ENCODE measurements around the gene FBXL14.

Gene FBXL14, protein sequence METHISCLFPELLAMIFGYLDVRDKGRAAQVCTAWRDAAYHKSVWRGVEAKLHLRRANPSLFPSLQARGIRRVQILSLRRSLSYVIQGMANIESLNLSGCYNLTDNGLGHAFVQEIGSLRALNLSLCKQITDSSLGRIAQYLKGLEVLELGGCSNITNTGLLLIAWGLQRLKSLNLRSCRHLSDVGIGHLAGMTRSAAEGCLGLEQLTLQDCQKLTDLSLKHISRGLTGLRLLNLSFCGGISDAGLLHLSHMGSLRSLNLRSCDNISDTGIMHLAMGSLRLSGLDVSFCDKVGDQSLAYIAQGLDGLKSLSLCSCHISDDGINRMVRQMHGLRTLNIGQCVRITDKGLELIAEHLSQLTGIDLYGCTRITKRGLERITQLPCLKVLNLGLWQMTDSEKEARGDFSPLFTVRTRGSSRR

DNA sequence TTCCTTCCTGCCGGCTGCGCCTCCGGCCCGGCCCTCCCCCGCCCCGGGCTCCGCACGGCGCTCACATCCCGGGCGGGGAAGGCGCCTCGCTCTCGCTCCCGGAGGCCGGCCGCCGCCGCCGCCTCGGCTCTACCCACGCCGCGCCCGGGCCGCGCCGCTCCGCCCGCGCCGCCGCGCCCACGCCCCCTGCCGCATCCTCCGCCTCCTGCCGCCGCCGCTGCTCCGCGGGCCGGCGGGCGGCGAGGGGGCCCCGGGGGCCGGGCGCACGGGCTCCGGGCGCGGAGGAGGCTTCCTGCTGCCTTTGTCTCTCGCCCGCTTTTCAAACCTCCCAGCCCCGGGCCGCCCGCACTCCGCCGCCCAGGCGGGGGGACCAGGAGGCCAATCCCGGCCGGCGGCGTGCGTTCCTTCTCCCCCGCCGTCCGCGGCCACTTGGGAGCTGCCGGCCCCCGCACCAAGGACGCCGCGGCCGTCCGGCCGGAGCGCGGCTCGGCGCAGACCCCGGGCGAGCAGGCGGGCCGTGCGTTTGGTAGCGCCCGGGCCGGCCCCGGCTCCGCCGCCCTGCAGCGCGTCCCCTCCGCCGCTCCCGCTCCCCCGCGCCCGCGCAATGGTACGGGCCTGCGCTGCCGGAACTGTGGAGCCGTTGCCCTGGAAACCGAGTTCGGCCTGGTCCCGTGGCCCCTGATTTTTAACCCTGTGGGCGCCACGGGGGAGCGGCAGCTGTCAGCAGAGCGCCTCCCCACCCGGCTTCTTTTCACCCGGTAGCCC, at the start of gene FBXL14:
Gene FBXL14 (minus strand): TSS at position 321 of the 765 bp plus-strand sequence. CDS start 515 bp downstream, outside the sequence.
- peak; percentile 100 for DNase-seq

DNA sequence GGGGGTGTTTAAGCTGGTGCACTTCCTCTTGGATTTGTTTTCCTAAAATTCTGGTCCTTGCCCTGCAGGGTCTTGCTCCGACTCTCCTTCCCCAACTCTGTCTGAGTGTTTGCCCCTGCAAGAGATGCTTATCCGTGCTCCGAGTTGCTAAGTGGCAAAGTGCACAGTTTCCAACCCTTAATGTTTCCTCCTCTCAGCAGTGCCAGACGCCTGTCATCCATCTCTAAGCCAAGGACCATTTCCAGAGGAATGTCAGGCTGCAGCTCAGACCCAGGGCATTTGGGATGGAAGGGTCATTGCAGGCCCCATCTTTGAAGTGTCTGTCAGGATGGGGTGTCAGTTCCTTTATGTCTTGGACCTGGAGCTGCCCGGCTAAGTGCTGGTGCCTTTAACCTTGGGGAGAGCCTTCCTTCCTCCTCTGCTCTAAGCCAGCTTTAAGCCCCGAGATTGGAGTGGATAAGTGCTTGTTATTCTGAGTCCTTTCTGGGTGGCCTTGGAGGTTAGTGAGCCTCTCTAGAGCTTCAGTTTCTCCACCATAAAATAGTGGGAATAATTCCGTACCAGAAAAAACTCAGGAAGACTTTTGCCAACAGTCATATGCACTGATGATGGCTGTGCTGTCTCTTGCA, 49.6 kb upstream of the FBXL14 start:
- DNase-seq = no peak

DNA sequence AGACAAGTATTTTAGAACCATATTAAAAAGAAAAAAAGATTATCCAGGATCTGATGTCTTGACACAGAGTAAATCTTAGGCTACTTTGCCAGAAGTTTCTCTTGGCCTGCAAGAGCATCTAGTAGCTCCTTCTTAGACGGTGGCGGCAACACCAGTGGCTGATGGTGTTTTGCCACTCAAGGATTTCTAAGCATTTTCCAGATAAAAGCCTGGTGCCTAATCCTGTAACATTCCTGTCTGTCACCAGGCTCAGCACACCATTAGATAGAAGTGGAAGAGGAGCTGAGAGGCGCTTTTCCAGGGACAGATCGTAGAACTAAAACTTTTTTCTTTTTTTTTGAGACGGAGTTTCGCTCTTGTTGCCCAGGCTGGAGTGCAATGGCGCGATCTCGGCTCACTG, 48.7 kb upstream of the FBXL14 start:
- DNase-seq = no peak

DNA sequence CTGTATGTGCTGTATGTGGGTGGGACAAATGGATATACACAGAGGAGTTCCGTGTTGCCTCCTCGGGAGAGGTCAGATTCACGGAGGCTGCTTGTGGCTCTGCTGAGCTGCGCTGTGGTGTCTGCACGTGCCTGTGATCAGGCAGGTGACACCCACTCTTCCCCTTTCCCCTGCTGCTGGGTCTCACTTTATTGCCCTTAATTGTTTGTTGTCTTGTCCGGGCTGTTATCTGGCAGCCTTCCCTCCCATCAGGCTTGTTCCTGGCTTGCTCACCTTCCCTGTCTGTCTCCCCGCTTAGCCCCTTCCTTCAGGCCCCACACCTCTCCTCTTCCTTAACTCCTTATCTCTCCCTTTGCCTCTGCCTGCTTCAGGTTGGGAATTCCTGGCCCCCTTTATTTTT, 48.1 kb upstream of the FBXL14 start:
- no peak for DNase-seq

DNA sequence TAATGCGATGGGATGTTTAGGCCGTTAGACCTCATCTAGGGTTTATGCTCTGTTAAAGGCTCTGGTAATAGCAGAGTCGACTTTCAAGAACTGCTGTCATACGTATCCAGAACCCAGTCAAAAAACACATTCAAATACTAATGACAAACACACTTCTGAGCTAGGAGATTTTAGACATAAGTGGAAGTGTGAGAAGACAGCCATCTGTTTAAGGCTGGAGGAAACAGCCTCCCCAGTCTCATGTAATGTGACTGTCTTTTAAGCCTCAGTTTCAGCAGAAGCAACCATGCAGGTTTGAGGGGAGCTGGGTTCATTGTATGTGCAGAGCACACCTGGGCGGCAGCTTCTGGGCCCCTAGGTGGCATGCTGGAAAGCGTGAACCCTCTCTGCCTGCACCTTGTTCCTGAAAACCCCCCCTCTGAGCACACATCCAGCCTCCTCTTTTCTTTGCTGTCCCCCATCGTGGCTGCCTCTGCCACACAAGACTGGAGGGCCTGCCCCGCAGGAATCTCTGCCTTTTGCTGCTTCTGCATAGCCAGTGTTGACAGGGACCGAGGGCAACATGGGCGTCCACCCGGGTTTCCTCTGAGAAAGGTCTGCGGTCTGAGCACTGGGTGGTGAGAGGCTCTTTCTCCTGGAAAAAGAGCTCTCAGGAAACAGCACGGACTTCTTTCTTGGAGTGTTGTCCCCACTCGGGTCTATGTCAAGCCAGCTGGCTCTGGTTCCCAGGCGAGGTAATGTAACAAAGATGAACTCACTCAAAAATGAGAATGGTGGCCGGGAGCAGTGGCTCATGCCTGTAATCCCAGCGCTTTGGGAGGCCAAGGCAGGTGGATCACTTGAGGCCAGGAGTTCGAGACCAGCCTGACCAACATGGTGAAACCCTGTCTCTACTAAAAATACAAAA, 46.2 kb upstream of the FBXL14 start:
- DNase-seq = peak; percentile 77

DNA sequence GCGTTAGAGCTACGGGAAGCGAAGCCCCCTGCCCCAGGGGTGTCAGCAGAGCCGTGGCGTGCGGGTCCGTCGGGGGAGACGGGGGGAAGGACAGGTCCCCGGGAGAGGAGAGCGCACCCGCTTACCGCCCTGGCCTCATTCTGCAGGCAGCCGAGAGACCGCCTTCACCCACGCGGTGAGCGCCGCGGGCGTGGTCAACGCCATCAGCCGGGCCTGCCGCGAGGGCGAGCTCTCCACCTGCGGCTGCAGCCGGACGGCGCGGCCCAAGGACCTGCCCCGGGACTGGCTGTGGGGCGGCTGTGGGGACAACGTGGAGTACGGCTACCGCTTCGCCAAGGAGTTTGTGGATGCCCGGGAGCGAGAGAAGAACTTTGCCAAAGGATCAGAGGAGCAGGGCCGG, 45.2 kb upstream of the FBXL14 start:
- peak; percentile 96 for DNase-seq

DNA sequence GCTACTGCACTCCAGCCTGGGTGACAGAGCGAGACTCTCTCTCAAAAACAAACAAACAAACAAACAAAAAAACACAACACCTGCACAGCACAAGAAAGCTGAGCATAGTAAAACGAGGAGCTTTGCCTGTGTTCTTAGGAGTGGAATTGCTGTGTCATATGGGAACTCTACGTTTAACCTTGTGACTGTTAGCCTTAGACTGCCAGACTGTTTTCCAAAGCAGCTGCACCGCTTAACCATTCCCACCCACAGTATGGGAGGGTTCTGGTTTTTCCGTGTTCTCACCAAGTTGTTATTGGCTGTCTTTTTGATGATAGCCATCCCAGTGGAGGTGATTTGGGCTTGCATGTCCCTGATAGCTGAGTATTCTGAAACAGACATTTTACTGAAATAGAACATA, 43.8 kb upstream of the FBXL14 start:
- no peak for DNase-seq

DNA sequence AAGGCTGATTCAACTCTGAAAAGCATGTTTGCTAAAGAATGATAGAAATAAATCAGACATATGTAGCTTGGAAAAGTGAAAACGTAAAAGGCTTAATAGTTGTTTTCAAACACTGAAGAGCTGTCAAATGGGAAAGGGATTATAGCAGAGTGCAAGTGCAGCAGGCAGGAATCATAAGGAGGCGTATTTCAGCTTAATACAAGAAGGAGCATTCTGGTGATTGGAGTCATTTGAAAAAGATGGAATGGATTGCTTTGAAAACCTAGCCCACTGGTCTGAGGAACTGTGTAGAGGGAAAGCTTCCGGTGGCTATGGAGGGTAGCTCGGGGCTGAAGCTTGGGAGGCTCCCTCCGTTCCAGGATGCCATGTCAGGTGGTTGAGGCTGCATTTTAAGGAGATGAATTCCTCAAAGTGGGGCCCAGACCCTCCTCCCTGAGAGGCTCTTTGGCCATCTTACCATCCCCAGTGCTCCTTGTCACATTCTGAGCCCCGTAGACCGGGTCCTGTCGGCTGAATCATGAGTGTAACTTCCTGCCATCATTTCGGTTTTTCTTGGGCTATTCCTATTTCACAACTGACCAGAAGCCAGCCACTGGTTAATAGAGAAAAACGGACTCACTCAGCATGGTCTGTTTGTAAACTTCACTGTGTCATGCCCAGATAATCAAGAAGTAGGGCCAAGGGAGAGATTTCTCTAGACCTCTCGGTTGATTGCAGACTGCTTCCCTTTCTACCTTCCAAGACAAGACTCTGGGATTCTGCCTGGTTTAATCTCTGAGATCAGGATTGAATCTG, 41.1 kb upstream of the FBXL14 start:
- no peak for DNase-seq

DNA sequence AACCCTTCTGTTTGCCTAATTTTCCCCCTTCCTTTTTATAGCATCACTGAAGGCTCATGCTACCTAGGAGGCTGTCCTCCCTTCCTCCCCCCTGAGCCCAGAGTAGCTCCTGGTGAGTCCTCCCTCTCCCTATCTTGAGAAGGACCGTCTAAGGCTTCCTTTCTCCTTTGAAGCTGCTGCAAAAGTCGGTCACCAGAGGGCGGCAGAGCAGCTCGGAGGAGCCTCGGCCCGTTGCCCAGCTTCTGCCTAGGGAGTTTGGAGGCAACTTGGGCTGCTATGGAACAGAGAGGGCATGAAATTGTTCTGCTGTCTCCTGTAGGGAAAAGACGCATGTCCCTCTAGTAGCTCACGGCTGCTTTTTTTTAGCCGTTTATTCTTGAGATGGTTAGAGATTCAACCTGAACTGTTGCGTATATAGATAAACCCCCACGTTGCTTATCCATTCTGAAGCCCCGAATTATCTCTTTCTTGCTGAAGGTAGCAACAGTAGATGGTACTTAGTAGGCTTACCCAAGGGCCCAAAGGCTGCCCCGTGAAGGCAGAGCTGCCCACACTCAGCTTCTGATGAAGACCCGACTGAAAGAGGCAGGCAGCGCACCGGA, 40.3 kb upstream of the FBXL14 start:
- peak; percentile 94 for DNase-seq

DNA sequence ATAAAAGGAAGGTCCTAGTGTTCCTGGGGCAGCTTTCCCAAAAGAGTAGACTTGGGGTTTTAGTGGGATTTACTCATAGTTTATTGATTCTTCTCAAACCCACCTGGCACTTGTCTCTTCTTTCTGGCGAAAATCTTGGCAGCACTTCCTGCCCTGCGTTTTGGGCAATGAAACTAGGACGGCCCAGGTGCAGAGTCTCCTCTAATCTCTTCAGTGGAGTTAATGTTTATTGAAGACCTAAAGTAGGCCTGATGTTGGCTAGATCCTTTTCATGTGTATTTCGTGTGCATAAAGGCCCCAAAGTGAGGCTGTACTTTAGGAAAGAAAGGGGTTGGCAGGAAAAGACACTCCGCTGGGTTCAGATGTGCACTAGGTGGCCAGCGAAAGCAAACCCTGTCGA, 39.8 kb upstream of the FBXL14 start:
- no peak for DNase-seq

DNA sequence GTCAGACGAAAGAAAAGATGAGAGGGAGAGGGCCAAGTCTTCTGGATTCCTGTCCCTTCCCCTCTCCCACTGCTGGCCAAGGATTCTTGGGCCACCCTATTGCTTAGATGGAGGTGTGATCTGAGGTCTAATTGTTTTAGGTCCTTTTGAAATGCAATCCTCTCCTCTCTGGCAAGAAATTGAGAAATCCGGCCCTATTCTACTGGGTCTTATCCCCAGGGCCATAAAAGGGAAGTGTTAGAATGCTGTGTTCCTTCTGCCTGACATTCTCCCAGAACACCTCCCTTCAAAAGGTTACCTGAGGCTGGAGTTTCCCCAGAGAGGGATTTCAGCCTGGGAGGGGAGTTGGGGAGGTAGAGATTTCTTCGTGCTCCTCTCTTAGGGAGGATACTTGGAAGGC, 39.1 kb upstream of the FBXL14 start:
- no peak for DNase-seq

DNA sequence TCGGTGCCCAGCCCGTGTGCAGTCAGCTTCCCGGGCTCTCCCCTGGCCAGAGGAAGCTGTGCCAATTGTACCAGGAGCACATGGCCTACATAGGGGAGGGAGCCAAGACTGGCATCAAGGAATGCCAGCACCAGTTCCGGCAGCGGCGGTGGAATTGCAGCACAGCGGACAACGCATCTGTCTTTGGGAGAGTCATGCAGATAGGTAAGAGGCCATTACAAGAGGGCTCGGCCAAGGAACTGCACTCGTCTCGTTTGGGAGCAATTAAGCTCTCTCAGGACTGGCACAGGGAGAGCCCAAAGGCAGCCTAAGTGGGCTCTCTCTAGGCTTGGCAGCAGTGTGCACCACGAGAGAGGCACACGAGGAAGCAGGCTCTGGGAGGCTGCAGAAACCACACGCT, 38.3 kb upstream of the FBXL14 start:
- DNase-seq = no peak

DNA sequence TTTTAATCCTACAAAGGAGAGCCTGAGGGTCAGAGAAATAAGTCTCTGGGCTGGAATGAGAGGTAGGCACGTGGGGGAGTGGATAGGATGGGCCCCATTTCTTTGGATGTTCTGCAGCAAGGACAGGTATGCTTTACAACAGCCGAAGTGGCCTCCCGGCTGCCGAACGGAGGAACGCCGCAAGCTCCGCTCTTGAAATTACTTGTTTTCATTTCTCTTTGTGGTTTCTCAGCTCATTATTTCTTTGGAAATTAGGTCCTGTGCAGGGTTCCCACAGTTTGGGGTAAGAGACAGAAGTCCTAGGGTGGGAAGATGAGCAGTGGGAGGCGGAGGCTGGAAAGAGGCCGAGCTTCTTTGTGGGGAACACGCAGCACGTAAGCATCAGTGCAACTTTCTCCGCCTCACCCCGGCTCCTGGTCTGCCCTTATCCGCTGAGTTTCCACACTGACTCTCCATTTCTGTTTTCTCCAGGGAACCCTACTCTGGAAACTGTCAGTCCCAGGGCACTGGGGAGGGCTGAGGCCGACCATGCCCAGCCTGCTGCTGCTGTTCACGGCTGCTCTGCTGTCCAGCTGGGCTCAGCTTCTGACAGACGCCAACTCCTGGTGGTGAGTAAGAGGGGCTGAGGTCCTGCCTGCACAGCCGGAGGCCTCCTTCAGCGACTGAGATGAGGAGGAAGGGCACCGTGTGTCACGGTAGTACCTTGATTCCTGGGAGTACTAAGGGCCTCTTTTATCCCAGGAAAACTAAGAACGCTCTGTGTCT, 36.6 kb upstream of the FBXL14 start:
- DNase-seq = peak; percentile 66

DNA sequence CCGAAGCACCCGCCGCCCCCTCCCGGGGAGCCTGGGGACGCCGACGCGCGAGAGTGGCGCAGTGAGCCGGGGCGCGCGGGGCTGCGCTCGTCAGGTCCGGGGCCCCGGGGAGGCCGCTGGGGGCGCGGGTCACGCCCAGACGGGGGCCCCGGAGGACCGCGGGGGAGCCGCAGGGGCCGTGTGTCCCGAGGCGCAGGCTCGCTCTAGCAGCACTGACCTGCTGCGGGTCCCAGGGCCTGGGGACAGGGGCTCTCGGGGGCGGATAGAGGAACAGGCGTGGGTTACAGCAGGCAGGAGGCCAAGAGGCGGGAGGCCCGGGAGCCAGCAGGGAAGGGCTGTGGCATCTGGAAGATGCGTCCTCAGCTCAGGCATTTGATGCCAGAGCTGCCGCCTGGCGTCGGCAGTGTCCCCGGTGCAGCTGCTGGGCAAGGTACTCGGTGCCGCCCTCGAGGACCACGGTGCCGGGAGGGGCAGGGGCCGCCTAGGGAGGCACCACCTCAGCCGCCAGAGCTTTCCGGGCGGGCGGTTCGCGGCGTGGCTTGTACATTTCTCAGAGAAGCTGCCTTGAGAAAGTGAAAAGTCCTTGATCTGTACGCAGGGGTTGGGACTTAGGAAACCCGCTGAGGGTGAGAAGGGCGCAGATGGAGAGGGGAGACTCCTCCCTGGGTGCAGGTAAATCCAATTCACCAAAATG, 35.9 kb upstream of the FBXL14 start:
- DNase-seq = peak; percentile 85

DNA sequence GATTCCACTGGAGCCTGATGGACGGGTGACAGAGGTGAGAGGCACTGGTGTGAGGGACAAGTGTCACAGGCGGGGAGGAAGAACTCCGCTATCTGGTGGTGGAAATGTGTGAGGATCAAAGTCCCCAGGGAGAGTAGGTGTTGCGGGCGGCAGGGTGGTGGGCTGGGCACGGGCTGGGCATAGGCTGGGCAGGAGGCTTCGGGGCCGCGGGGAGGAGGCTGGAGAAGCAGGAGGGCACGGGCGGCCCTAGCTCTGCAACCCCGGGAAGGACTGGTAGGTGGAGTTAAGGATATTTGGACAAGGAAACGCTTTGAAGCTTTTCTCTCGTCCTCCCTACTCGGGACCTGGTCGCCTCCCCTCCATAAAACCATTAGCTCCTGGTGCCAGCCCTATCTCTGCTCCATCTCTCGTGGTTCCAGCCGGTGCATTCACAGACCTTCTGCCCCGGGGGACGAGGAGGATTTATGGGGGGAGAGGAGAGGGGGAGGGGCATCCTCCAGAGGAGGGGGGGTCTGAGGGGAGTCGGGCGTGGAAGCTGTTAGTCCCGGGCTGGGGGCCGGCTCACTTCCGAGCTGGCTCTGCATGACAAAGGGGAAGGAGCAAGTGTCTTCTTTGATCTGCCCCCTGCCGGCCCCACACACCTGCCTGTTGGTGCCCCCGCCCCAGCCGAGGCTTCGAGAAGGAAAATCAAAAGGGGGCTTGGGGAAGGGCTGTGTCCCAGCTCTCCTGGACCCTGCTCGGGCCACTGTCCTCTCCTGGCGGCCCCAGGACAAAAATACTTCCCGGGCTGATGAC, 35.2 kb upstream of the FBXL14 start:
- DNase-seq = peak; percentile 81

DNA sequence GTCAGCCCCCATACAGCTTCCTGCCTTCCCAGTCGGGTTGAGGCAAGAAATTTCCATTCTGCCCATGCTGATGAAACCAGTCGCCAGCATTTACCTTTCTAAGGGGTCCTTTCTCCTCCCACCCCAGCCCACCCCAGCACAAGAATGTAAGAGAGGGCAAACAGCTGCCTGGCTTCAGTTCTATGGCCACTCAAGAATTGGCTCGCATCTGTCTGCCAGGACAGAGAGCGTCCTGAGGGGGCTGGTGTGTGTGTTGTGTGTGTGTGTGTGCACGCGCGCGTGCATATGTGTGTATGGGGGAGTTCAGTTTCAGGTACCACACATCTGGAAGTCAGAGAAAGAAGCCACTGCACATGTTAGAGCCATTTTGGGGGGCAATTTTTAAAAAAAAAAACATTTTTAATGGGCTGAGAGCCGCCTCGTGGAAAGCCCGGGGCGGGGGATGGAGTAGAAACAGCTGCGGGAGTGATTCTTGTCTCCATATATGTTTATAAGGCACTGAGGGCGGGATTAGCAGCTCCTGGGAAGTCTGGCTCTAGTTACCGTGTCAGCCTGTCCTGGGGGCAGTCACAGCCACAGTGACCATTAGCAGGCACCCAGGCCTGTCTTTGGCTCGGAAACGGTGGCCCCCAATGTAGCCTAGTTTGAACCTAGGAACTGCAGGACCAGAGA, 34.4 kb upstream of the FBXL14 start, which contains the start of gene WNT5B:
Gene WNT5B (plus strand): TSS at position 566 of the 672 bp plus-strand sequence. CDS start 2,124 bp downstream, outside the sequence.
- DNase-seq = no peak

DNA sequence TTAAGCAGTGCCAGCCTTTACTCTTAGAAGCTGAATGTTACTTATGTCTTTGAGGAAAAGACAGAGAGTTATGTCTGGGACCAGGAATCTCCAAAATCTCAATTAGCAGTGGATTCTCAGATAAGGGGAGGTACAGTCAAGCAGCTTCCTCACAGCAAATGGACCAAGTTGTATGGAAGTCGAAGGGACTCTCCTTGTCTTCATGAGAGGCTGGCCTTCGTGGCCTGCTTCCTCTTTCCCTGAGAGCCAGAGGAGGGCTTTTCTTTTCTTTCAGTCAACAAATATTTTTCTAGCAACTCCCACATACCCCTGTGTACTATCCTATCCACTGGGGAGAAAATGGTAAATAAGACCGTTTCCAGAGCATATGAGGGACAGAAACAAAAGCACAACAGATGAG, 28.0 kb upstream of the FBXL14 start:
- no peak for DNase-seq

DNA sequence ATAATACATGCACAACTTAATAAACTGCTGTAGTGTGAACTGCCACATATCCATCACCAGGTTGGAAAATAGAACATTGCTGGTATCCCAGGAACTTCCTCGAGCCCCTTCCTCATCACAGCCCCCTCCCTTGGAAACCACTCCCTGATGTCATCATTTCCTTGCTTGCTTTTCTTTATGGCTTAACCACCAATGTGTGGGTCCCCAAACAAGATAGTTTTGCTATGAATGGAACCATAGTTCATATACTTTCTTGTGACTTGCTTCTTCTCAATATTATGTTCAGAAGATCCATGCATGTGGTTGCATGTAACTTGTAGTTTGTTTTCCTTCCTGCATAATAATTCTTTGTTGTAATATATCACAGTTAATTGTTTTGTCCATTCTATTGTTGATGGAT, 25.7 kb upstream of the FBXL14 start:
- no peak for DNase-seq
